GM19455 (cell line): ENCODE data around the gene AIPL1.

Source experiments
- ATAC-seq: cut with Tn5 transposase; IDR thresholded peaks from one replicate; pipeline ENCODE4 v1.9.1; 2021; ENCODE audit not compliant: unreplicated experiment

The AIPL1 gene

DNA sequence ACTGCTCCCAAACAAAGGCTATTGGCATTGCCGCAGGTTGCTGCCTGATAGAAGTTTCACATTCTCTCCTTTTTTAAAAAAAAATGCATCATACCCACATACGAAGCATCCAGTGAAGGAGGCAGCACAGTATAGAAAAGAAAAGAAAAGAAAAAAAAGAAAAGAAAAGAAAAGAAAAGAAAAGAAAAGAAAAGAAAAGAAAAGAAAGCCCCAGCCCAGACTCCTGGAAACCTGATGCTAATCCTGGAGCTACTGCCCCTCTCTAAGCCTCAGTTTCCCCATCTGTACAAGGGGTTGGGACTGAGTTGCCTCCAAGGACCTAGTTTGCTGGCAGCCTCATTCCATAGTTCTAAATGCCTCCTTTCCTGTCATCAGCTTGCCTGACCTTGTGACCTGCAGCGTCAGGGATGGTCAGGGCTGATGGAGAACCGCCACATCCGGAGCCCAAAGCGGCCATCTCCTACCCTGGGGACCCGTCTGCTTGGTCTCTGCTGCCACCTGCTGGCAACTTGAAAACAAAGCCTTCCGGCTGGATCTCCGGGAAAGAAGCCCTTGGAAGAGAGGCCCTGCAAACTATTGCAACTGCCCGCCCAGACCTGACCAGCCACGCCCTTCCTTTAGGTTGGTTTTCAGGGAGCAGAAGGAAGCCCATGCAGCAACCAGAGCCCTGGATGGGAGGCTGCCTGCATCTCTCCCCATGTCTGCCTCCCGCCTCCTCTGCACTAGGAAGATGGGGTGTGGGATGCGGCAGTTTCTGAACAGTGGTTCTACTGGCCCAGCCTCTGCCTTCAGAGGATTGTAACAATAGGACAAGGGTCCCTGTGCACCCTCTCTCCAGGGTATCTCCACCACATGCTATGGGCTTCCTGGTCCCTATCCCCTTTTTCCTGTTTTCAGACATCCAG lies 13.0 kb downstream of the AIPL1 start:
- no peak for ATAC-seq

DNA sequence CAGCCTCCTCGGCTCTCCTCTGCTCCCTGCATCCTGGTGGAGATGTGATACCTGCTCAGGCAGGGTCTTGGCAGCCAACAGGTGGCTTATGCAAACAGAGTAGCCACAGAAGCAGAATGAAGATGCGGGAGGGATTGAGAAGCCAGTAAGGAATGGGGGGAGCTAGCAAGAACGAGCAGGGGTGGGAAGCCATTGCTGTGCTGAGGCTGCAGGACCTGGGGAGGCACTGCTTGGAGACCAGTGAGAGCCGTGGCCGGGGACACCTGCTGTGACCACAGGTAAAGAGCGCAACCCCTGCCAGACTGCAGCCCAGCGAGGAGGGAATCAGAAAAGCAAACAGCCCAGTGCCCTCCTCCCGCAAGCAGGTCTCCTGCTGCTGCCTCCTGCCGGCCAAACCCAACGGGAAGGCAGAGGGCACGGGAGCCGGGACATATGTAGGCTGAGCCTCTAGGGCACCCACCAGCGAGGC lies 14.7 kb downstream of the AIPL1 start:
- no peak for ATAC-seq

- no peak for ATAC-seq
These were observed 19.3 kb downstream of the AIPL1 start for GRCh38 chr17:6415616-6416015.

DNA sequence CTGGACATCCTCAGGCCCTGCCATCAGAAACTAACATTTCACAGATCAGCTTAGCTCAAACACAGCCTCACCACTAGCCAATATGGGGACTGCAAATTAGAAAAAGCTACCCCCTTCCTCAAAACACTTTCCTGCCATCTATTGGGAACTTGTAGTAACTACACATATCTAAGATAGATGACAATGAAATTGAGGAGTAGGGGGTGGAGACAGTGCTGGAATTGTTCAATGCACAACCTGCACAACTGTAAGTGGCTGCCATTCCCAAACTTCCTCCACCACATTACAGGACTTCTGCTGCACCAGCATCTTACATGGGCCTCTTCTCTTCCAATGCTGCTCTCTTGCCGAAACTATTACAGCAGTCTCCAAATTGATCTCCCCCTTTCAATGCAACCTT lies 21.9 kb downstream of the AIPL1 start:
- no peak for ATAC-seq

- ATAC-seq, result no peak
These were observed 26.2 kb downstream of the AIPL1 start for GRCh38 chr17:6408735-6409134.

DNA sequence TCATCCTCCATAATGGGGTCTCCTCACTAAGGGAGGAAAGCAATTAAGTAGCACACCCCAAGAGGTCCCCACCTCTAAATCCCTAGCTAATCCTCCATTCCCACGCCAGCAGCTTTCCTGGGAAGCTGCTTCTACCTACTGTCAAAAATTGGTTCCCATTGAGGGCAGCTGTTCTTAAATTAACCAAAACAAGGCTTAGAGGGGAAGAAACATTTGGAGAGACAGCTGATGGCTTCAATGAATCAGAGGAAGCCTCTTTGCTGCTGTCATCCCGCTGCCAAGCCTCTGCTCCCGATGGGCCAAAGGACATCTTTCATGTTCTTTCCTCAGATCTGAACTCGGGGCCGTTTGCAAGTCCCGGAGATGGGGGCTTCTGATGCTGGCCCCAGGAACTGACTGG lies 26.6 kb downstream of the AIPL1 start:
- no peak for ATAC-seq

- ATAC-seq, result no peak
These were observed 32.7 kb downstream of the AIPL1 start for GRCh38 chr17:6402258-6402657.

- ATAC-seq, result no peak
These were observed 36.0 kb downstream of the AIPL1 start for GRCh38 chr17:6398955-6399354.

GRCh38 chr17:6394055-6394606 lies 40.8 kb downstream of the AIPL1 start:
- no peak for ATAC-seq

DNA sequence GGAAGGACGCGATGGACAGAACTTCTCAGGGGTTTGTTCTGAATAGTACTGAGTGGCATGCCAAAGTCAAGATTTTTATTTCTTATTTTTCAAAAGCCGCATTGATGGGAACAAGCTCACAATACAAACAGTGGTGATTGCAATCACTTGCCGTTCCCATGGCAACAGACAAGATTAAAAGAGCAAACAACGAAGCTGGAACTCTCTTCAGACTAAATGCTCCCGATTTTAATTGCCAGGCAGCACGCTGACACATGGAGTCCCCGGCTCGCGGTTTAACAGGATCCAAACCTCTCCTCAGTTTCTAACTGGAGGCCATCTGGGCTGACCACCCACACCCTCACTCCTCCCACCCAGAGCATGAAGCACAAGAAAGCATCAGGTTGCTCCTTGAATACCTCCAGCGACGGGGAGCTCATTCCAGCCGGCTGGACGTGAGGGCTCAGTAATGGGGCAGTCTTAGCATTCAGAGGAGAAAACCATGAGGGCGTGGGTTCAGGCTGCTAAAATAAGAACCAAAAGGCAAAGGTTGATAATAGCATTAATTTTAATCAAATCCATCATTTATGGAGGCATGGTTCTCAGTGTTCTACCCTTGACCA lies 41.5 kb downstream of the AIPL1 start:
- ATAC-seq, result no peak

DNA sequence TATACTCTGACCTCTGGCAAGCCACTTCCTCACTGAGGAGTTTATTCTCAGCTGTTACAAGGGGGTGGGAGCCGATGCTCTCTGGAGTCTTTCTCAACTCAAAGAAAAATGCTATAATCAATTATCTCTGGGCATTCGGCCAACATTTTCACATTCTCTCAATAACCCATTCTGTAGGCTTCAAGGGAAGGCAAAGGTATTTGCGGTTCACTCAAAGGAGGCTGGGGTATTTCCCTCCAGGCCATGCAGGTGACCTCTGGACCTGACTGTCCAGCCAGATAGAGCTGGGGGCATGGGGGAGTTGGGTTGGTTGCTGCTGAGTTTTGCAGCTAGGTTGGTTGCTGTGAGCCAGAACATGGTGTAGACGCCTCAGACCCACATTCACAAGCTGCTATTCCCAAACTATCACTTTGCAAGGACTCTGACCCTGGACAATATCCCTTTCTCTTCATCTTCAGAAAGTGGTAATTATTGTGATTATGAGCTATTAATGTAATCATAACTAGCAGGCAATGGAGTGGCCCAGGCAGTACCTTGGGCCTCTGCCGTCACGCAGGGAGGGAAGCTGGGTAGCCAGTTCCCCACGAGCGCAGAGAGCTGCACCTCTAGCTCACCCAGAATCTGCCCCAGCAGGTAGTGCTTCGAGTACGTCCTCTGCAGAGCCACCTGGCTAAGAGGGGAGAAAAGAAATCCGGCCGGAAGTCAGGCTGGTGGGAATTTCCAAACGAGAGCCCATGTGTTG lies 42.1 kb downstream of the AIPL1 start:
- no peak for ATAC-seq

- ATAC-seq, result no peak
These were observed 46.5 kb downstream of the AIPL1 start for GRCh38 chr17:6388416-6388815.

- no peak for ATAC-seq
These were observed 47.1 kb downstream of the AIPL1 start for GRCh38 chr17:6387858-6388257.

GRCh38 chr17:6387442-6387841 lies 47.5 kb downstream of the AIPL1 start:
- ATAC-seq, result no peak

DNA sequence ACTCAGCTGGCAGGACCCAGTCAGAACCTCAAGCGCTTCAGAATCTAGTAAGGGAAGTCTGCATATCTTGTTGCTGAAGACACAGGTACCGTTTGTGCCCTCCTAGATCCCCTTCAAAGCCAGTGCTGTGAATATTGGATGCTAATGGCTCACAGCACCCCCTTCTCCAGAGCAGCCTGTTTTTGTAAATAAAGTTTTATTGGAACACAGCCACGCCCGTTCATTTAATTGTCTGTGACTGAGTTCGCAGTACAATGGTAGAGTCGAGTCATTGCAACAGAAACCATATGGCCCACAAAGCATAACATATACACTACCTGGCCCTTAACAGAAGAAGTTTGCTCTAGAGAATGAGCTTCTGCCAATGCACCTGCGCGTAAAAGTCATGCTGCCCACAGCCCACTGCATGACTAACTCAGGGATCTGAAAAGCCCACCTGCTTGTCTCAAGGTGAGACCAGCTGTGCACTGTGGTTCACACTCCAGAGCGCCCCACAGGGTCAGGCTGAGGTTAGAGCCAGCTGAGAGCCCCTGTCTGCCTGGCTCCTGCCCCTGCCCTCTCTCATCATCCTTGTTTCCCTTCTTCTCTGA lies 48.8 kb downstream of the AIPL1 start:
- ATAC-seq, result no peak

GRCh38 chr17:6384481-6384880 lies 50.4 kb downstream of the AIPL1 start:
- no peak for ATAC-seq

- no peak for ATAC-seq
These were observed 53.1 kb downstream of the AIPL1 start for GRCh38 chr17:6381526-6382465.

DNA sequence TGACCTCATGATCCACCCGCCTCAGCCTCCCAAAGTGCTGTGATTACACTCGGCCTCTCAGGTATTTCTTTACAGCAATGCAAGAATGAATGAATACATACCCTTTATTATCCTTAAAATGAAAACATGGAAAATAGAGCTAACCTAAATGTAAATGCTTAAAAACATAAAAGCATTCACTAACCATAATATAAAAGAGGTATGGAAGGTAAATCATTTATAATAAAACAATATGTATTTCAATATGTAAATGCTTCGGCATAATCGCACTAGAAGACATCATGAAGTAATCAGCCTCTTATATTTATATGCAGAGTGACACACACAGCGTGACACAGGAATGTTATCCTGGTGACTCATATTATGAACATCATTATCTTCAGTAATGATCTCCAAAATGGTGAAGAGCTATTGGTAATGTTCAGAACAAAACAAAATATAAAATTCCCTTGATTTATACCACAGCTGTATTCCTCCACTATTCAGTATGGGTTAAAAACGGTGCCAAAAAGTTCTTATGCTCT lies 53.9 kb downstream of the AIPL1 start:
- no peak for ATAC-seq

DNA sequence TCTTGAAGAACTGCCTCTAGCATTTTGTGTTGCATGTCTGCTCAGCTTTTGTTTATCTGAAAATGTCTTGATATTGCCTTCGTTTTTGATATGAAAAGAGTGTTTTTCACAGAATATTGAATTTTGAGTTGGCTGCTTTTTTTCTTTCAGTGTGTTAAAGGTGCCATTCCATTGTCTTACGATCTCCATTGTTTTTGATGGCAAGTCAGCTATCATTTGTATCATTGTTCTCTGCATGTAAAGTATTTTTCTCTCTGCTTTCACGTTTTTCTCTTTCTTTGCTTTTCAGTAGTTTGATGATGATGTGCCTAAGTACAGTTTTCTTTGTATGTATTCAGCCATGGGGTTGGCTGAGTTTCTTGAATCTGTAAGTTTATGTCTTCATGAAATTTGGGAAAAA lies 57.0 kb downstream of the AIPL1 start:
- ATAC-seq, result no peak

GRCh38 chr17:6376931-6377361 lies 58.0 kb downstream of the AIPL1 start:
- ATAC-seq, result no peak
